Esophagus muscularis mucosa (tissue), 4 donors: ENCODE results near the gene ADGRF3. TPM values are rescaled to one million over a fixed set of nuclear protein-coding genes. Genes with fewer than 3 reads are reported as not detected.

Experiments used
- DNase-seq: peaks from one replicate; pipeline ENCODE4 v3.0.0-alpha.2; 2017; ENCODE audit errors: extremely low spot score
- H3K27ac ChIP-seq, 4 donors: fragments of 200-600 bp; sonication (generic); replicated peaks in 1 of 4; 1 replicate in 3 of 4; 2 replicates in 1 of 4; pipeline ENCODE4 v1.5.1; 2016 to 2019; ENCODE audit warnings: mild to moderate bottlenecking in 1 of 4
- H3K27me3 ChIP-seq, 4 donors: fragments of 200-600 bp; sonication (generic); one replicate each; pipeline versions ENCODE4 v1.5.1 to v1.6.0; 2016 to 2019
- H3K36me3 ChIP-seq, 4 donors: fragments of 200-600 bp; sonication (generic); one replicate each; pipeline ENCODE4 v1.5.1; 2016 to 2019
- H3K4me1 ChIP-seq, 4 donors: fragments of 200-600 bp; sonication (generic); one replicate each; pipeline ENCODE4 v1.5.1; 2016 to 2019
- H3K4me3 ChIP-seq, 4 donors: fragments of 200-600 bp; sonication (generic); 1 replicate in 2 of 4; 2 replicates in 2 of 4; pipeline ENCODE4 v1.5.1; 2016 to 2019; ENCODE audit warnings: mild to moderate bottlenecking in 4 of 4, moderate library complexity in 1 of 4
- H3K9me3 ChIP-seq, 4 donors: fragments of 200-600 bp; sonication (generic); 1 replicate in 3 of 4; 2 replicates in 1 of 4; pipeline ENCODE4 v1.5.1; 2016 to 2019
- CTCF ChIP-seq, 3 experiments: fragments of 200-600 bp in 2 of 3; fragments of 450-650 bp in 1 of 3; sonication (generic) in 2 of 3; IDR thresholded peaks; one replicate each; pipeline ENCODE4 v1.5.1; 2017 to 2019; ENCODE audit warnings: antibody characterized with exemption in 3 of 3, mild to moderate bottlenecking in 2 of 3, moderate library complexity in 1 of 3
- EP300 ChIP-seq: sonication (generic); formaldehyde crosslinking; IDR thresholded peaks from one replicate; pipeline ENCODE4 v1.6.1; 2017; ENCODE audit warnings: antibody characterized with exemption
- POLR2A ChIP-seq: fragments of 450-650 bp; IDR thresholded peaks from one replicate; pipeline ENCODE4 v1.6.1; 2017; ENCODE audit warnings: antibody characterized with exemption, moderate library complexity, mild to moderate bottlenecking, low read depth
- POLR2AphosphoS5 ChIP-seq, 2 donors: sonication (generic); formaldehyde crosslinking; IDR thresholded peaks; one replicate each; pipeline ENCODE4 v1.6.1; 2017; ENCODE audit warnings: antibody characterized with exemption in 2 of 2
- WGBS: methylation state at CpG from one replicate; pipeline ENCODE4 v1.1.5; 2018; 5-methylcytosine and 5-hydroxymethylcytosine counted together
- intact Hi-C: fragments of 100-400 bp; cut with DNase I; formaldehyde crosslinking; loops from one replicate; pipeline ENCODE4 v1.15.1; 2023
- total RNA-seq, 4 donors: library from RNA; depleted of rRNA; stranded (reverse); fragments of >200 nt; gene quantifications; one replicate each; pipeline versions ENCODE4 v1.1.0 to v1.2.1, GENCODE V29; 2016

The ADGRF3 gene
- total RNA-seq, result not detected

DNA sequence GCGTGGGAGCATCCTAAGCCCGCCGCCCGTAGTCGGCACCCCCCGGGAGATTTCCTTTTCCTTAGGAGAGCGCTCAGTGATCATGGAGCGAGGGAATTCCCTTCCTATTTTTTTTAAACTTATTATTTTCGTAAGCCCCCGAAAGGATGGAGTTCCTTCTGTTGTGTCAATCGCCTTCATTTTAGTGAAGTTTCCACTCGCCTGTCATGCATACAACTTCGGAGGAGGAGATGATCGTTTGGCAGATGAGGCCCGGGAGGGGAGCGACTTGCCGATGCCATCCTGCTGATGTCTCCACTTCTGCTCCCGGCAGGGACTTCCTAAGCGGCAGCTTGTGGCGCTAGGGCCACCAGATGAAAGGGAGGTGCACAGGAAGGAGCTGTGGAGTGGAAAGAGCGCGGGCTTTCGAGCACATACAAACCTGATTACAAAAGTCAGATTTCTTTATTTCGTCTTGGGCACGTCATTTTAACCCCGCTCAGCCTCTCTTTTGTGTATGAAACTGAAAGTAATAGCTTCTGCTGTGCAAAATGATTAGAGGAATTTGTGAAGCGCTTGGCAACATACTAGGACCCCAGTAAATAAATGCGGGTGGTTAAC lies at the start of gene ADGRF3:
Gene ADGRF3 (minus strand): TSS at position 336 of the 600 bp plus-strand sequence. CDS start 555 bp downstream, outside the sequence.
- no peaks in the 10 kb centered on the region for H3K36me3 ChIP-seq
- under 1% methylated on average over 28 of the region's 28 CpGs for WGBS
- intact Hi-C loops, result loop anchor here (5.0 to 10.0 kb wide), 2 partner anchors 104 to 228 kb away; partner anchors contain the start of genes HADHA and HADHB

GRCh38 chr2:26395394-26395793 lies 48.8 kb upstream of the ADGRF3 start:
- peaks cover 0 to 22% (median 4%) of the 10 kb centered on the region in 4 donors for H3K36me3 ChIP-seq
- no peak for TF ChIP-seq CTCF (IDR thresholded peaks at IDR 0.05)
- H3K4me1 ChIP-seq, result peaks cover 0 to 21% (median 6%) of the 10 kb centered on the region in 4 donors
- 63% methylated on average over 4 of the region's 4 CpGs for WGBS
- H3K27ac ChIP-seq, result no peak overlapping the region
- H3K27me3 ChIP-seq, result no peaks in the 10 kb centered on the region
- no peak for DNase-seq
- intact Hi-C loops, result no loop called here
- H3K9me3 ChIP-seq, result no peaks in the 10 kb centered on the region
- H3K4me3 ChIP-seq, result no peak overlapping the region

More for the DNA sequence above, at the start of gene ADGRF3:
- peak within 1 kb of the TSS; percentile 93 to 97 (median 94) for H3K27ac ChIP-seq
- H3K4me1 ChIP-seq, result peaks cover 16 to 35% (median 30%) of the 10 kb centered on the region in 4 donors
- DNase-seq, result no peak
- TF ChIP-seq EP300, result no peak
- peak in 1 of 2 donors; percentile 26 for TF ChIP-seq POLR2AphosphoS5 (IDR thresholded peaks at IDR 0.05)
- H3K9me3 ChIP-seq, result no peaks in the 10 kb centered on the region
- H3K27me3 ChIP-seq, result no peaks in the 10 kb centered on the region
- H3K4me3 ChIP-seq, result peak within 1 kb of the TSS; percentile 78 to 89 (median 86)

- intact Hi-C loops, result no loop called here
- Histone ChIP-seq H3K9me3 (no peaks in the 10 kb centered on the region), H3K36me3 (peaks cover 0 to 24% (median 8%) of the 10 kb centered on the region in 4 donors), H3K27ac (no peak overlapping the region), H3K4me3 (no peak overlapping the region), H3K4me1 (peaks cover 0 to 21% (median 6%) of the 10 kb centered on the region in 4 donors), H3K27me3 (no peaks in the 10 kb centered on the region)
- WGBS, result 70% methylated on average over 4 of the region's 4 CpGs
- TF ChIP-seq POLR2A (no peak), POLR2AphosphoS5 (IDR thresholded peaks at IDR 0.05) (no peak), CTCF (IDR thresholded peaks at IDR 0.05) (no peak), EP300 (no peak)
- no peak for DNase-seq
These were observed 48.1 kb upstream of the ADGRF3 start for GRCh38 chr2:26394694-26395093.

DNA sequence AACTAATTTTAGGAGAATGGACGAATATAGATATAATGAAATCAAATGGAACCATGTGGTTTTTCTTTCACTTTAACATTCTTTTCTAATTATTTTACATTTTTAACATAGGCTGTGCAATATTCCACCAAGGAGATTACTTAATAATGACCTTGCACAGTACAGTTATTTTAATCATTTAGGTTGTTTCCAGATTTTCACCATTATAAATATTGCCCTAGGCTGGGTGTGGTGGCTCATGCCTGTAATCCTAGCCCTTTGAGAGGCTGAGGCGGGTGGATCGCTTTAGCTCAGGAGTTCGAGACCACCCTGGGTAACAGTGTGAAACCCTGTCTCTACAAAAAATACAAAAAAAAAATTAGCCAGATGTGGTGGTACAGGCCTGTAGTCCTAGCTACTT lies 40.6 kb upstream of the ADGRF3 start:
- 96% methylated on average over 4 of the region's 4 CpGs for WGBS
- peaks cover 0 to 2% (median under 1%) of the 10 kb centered on the region in 4 donors for H3K4me1 ChIP-seq
- intact Hi-C loops, result no loop called here
- H3K27me3 ChIP-seq, result no peaks in the 10 kb centered on the region
- no peak for DNase-seq
- no peak overlapping the region for H3K27ac ChIP-seq
- H3K36me3 ChIP-seq, result peaks cover 6 to 61% (median 26%) of the 10 kb centered on the region in 4 donors
- no peak overlapping the region for H3K4me3 ChIP-seq
- no peak for TF ChIP-seq POLR2AphosphoS5 (IDR thresholded peaks at IDR 0.05)
- TF ChIP-seq POLR2A, result no peak
- TF ChIP-seq EP300, result no peak
- TF ChIP-seq CTCF (IDR thresholded peaks at IDR 0.05), result no peak
- no peaks in the 10 kb centered on the region for H3K9me3 ChIP-seq

DNA sequence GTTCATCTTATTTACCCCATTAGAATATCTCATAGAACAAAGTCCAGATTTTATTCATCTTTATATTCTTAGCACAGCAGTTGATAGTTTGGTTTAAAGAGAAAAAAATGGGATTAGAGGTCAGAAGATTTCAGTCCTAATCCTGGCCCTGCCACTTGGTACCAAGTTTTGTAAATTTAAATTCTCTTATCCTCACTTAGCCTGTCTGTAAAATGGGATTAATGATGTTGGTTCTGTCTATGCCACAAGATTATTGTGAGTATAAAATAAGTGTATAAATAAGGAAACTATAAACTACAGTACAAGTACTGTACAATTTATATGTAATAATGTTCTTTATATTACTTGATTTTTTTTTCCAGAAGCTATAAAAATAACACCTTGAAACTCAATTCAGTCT lies 38.0 kb upstream of the ADGRF3 start:
- H3K27ac ChIP-seq, result no peak overlapping the region
- H3K27me3 ChIP-seq, result no peaks in the 10 kb centered on the region
- no peaks in the 10 kb centered on the region for H3K9me3 ChIP-seq
- TF ChIP-seq EP300, result no peak
- no peak for TF ChIP-seq POLR2AphosphoS5 (IDR thresholded peaks at IDR 0.05)
- TF ChIP-seq POLR2A, result no peak
- no peak for TF ChIP-seq CTCF (IDR thresholded peaks at IDR 0.05)
- H3K4me3 ChIP-seq, result no peak overlapping the region
- no peak for DNase-seq
- intact Hi-C loops, result no loop called here
- H3K4me1 ChIP-seq, result no peaks in the 10 kb centered on the region
- peaks cover 6 to 53% (median 21%) of the 10 kb centered on the region in 4 donors for H3K36me3 ChIP-seq
